Ecto neural progenitor cell (in vitro differentiated cells): Measurements from ENCODE around the gene CX3CR1.

ENCODE experiments used
- DNase-seq: peaks from one replicate; pipeline ENCODE4 v3.0.0-alpha.2; 2018; ENCODE audit warnings: low spot score

The CX3CR1 gene

GRCh38 chr3:39222939-39223338 lies 56.9 kb downstream of the CX3CR1 start:
- no peak for DNase-seq

GRCh38 chr3:39222462-39222861 lies 57.4 kb downstream of the CX3CR1 start:
- DNase-seq: no peak

GRCh38 chr3:39221141-39221530 lies 58.7 kb downstream of the CX3CR1 start:
- no peak for DNase-seq

GRCh38 chr3:39220407-39221140 lies 59.3 kb downstream of the CX3CR1 start:
- DNase-seq: no peak

- DNase-seq: no peak
These were observed 60.1 kb downstream of the CX3CR1 start for GRCh38 chr3:39219702-39220101.

GRCh38 chr3:39216176-39216790 lies 63.6 kb downstream of the CX3CR1 start:
- DNase-seq: no peak

GRCh38 chr3:39213613-39214012 lies 66.2 kb downstream of the CX3CR1 start:
- DNase-seq: no peak
